Keratinocyte (primary cell): ENCODE results near the gene STBD1.

Experiments used
- EZH2 ChIP-seq: IDR thresholded peaks from one replicate; pipeline ENCODE4 v1.6.1; 2012; ENCODE audit warnings: inconsistent platforms, mild to moderate bottlenecking, low read length, moderate library complexity
- TF ChIP-seq, protein P1 (sequence below), 3 experiments: IDR thresholded peaks in 1 of 3; conservative IDR thresholded peaks in 1 of 3; optimal IDR thresholded peaks in 1 of 3; 2 replicates in 2 of 3; 3 replicates in 1 of 3; pipeline versions ENCODE3 to v1.5.1; 2011; ENCODE audit warnings: low read length in 3 of 3, mild to moderate bottlenecking in 3 of 3, moderate library complexity in 2 of 3, control low read depth in 1 of 3, inconsistent platforms in 1 of 3; ENCODE audit not compliant: insufficient read depth in 2 of 3; ENCODE audit errors: extremely low read depth in 1 of 3

DNA sequence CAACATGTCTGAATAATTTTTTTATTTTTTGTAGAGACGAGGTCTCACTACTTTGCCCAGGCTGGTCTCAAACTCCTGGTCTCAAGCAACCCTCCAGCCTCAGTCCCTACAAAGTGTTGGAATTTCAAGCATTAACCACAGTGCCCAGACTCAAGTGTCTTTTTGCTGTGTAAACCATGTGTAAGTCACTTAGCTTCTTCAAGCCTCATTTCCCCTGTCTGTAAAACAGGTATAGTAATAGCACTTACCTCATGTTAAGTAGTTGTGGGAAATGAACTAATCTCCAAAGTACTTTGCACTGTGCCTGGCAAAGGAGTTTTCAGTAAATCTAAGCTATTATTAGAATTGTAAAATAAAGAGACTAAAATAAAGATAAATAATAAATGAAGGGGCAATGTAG lies 35.7 kb downstream of the STBD1 start:
- TF ChIP-seq, protein P1, sequence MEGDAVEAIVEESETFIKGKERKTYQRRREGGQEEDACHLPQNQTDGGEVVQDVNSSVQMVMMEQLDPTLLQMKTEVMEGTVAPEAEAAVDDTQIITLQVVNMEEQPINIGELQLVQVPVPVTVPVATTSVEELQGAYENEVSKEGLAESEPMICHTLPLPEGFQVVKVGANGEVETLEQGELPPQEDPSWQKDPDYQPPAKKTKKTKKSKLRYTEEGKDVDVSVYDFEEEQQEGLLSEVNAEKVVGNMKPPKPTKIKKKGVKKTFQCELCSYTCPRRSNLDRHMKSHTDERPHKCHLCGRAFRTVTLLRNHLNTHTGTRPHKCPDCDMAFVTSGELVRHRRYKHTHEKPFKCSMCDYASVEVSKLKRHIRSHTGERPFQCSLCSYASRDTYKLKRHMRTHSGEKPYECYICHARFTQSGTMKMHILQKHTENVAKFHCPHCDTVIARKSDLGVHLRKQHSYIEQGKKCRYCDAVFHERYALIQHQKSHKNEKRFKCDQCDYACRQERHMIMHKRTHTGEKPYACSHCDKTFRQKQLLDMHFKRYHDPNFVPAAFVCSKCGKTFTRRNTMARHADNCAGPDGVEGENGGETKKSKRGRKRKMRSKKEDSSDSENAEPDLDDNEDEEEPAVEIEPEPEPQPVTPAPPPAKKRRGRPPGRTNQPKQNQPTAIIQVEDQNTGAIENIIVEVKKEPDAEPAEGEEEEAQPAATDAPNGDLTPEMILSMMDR (optimal IDR thresholded peaks at IDR 0.05 in 1 of 3, IDR thresholded peaks at IDR 0.05 in 1 of 3, conservative IDR thresholded peaks at IDR 0.05 in 1 of 3; ENCODE audit: extremely low read depth in 1 of 3, insufficient read depth in 2 of 3, low read length in 3 of 3) = no peak
- no peak for TF ChIP-seq EZH2
